ENCODE data around the gene CLCN1.
A peak's percentile ranks its signal among the peaks of the same experiment; 100 is the strongest.

The CLCN1 gene

GRCh38 chr7:143337216-143337615 lies 21.3 kb downstream of the CLCN1 start:
- DNase-seq = no peak

DNA sequence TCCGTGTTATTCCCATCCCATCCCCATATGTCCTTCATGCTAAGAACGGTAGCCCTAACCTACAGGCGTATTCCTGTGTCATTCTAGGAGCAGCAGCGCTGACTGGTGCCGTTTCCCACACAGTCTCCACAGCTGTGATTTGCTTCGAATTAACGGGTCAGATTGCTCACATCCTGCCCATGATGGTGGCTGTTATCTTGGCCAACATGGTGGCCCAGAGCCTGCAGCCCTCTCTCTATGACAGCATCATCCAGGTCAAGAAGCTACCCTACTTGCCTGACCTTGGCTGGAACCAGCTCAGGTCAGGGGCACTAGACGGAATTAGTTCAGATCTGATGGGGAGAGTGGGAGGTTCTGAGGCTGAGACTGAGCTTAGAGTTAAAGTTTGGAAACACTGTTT lies 25.9 kb downstream of the CLCN1 start:
- no peak for DNase-seq

DNA sequence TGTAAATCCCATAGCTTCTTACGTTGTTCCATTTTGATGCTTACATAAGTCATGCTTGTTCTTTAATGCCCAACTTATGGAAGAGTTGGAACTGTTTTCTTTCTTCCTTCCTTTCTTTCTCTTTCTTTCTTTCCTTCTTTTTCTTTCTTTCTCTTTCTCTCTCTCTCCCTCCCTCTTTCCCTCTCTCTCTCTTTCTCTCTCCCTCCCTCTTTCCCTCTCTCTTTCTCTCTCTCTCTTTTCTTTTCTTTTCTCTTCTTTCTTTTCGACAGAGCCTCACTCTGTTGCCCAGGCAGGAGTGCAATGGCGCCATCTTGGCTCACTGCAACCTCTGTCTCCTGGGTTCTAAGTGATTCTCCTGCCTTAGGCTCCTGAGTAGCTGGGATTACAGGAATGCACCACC lies 27.7 kb downstream of the CLCN1 start:
- no peak for DNase-seq

- DNase-seq = peak; percentile 19
Measured at GRCh38 chr7:143345428-143345900, 29.6 kb downstream of the CLCN1 start.

- DNase-seq = no peak
Measured at GRCh38 chr7:143346018-143346417, 30.1 kb downstream of the CLCN1 start.

DNA sequence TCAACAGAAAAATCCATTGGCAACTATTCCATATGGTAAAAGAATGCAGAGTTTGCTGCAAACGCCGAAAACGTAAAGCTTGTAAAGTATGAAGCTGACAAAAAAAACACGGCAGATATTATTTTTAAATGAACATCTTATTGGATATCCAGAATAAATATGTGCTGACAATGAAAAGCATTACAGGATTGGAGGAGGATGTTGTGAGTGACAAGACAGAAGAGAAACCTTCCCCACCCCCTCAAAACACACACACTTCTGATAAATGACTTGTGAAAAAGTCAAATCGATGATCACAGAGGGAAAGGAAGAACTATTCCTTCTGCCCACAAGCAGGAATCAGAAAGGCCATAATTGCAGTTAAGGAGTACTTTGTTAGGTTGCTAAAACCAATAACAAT lies 32.0 kb downstream of the CLCN1 start:
- DNase-seq = no peak

GRCh38 chr7:143351060-143351459 lies 35.1 kb downstream of the CLCN1 start:
- DNase-seq = no peak

DNA sequence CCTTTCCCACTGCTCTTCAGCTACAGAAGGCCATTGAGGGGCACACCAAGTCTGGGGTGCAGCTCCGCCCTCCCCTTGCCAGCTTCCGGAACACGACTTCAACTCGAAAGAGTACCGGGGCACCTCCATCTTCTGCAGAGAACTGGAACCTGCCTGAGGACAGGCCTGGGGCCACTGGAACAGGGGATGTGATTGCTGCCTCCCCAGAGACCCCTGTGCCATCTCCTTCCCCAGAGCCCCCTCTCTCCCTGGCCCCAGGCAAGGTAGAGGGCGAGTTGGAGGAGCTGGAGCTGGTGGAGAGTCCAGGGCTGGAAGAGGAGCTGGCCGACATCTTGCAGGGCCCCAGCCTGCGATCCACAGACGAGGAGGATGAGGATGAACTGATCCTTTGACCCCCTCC lies 35.7 kb downstream of the CLCN1 start:
- DNase-seq = no peak

- no peak for DNase-seq
Measured at GRCh38 chr7:143352531-143353002, 36.7 kb downstream of the CLCN1 start.

DNA sequence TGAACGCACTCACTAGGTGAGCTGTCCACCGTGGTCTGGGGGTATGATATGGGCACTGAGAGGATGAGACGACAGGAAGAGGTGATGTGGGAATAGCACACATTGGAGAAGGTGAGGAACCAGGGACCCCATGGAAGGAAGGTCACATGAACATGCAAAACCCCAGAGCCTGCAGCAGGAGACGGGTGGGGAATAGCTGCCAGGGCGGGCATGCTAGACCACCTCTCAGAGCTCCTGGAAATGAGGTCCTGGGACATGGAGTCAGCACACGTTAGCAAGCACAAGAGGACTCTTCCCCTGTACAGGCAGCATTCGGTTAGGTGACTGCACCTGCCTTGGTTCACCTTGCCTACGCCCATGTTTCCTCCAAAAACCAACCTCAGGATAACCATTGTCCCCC lies 38.5 kb downstream of the CLCN1 start:
- no peak for DNase-seq

DNA sequence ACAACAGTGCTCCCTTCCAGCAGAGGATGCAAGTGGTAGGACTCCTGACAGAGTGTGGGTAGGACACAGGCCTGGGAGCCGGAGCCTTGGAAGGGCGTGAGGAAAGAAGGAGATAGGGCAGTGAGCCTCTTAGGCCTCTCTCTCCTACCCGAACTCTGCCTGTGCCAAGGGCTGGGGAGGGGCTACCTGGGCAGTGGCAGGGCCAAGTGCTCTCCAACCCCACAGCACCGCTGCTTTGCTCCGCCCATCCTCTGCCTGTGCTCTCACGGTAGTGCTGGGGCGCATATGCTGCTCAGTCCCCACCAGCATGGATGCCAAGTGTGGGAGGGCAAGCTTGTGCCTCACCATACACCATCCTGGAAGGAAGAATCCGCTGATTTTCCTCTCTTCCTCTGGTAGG lies 39.1 kb downstream of the CLCN1 start:
- no peak for DNase-seq

- no peak for DNase-seq
Measured at GRCh38 chr7:143355450-143356385, 39.8 kb downstream of the CLCN1 start.

DNA sequence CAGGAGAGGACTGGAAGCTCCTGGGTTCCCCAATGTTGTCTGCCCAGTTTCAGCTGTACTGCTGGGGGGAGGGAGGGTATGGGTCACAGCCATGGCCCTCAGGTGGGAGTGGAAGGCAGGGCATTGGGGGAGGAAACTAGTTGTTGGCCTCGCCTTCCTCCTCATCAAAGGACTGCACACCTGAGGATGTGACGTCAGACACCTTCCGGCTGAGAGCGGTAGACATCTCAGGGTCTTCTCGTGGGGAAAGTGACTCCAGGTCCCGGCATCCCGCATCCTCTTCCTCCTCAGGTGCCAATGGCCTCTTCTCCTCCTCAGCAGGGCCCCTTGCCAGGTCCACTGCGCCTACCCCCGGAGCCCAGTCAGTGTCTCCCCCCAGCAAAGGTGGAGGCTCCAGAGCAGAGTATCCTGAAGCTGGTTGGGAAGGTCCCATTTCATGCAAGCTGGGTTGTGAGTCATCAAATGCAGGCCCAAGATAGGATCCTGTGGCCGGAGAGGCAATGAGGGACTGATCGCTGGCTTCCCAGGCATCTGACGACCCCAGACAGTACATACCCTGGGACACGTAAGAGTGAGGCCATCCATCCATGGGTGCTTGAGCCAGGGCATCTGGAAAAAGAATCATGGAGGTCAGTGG lies 40.6 kb downstream of the CLCN1 start:
- no peak for DNase-seq

DNA sequence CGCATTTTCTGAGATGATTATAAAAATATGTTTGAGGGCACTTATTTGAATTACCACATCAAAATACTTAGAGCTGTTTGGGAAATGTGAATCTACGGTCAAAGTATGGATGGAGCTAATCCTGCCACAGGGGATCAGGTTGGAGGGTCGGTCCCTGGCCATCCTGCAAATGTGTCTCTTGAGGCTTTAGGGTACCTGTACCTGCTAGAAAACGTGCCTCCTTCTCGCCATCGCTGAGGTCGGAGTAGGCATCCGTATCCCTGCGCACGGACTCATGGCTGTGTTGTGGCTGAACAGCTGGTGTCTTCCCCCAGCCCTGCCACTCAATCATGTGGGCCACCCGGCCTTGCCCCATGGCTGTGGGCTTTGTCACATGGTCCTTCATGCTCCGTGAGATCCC lies 42.7 kb downstream of the CLCN1 start:
- no peak for DNase-seq

GRCh38 chr7:143359771-143360353 lies 44.0 kb downstream of the CLCN1 start:
- DNase-seq = no peak

- no peak for DNase-seq
Measured at GRCh38 chr7:143360788-143361551, 45.1 kb downstream of the CLCN1 start.

GRCh38 chr7:143361552-143362130 lies 45.7 kb downstream of the CLCN1 start:
- no peak for DNase-seq

DNA sequence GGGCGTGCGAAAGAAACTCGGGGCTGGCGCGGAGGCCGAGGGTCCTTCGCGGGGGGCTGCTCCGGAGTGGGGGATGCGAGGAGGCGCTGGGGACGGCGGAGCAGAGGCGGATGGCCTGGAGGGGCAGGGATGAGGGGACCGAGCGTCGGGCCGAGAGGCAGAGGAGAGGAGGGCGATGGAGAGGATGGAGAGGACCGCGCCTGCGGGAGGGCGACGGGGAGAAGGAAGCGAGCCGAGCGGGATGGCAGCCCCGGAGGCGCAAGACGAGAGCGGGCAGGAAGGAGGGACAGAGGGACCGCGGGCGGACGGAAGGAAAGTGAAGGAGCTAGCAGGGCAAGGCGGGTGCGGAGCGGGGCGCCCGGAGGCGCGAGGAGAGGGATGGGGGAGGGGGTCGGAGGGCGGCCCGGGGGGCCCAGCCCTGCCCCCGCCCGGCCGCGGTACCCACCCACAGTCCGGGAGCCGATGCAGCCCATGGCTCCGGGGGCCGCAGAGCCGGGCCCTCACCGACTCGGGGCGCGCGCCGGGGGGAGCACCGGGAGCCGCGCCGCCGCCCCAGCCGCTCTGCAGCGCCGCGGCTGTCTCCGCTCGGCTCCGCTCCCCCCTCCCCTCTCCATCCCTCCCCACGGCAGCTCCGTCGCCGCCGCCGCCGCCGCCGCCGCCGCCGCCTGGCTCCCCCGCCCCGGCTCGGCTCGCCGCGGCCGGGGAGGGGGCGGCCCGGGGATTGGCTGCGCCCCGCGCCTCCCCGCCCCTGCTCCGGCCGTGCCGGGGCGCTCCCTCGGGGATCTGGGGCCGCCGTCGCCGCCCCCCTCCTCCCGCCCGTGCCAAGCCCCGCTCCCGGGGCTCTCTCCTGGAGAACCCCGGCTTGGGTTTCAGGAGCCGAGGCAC lies 46.5 kb downstream of the CLCN1 start, which contains the start of gene FAM131B:
Gene FAM131B (minus strand): TSS at position 583 of the 885 bp plus-strand sequence. CDS start 110 bp downstream, at position 473.
- peak; percentile 27 for DNase-seq

DNA sequence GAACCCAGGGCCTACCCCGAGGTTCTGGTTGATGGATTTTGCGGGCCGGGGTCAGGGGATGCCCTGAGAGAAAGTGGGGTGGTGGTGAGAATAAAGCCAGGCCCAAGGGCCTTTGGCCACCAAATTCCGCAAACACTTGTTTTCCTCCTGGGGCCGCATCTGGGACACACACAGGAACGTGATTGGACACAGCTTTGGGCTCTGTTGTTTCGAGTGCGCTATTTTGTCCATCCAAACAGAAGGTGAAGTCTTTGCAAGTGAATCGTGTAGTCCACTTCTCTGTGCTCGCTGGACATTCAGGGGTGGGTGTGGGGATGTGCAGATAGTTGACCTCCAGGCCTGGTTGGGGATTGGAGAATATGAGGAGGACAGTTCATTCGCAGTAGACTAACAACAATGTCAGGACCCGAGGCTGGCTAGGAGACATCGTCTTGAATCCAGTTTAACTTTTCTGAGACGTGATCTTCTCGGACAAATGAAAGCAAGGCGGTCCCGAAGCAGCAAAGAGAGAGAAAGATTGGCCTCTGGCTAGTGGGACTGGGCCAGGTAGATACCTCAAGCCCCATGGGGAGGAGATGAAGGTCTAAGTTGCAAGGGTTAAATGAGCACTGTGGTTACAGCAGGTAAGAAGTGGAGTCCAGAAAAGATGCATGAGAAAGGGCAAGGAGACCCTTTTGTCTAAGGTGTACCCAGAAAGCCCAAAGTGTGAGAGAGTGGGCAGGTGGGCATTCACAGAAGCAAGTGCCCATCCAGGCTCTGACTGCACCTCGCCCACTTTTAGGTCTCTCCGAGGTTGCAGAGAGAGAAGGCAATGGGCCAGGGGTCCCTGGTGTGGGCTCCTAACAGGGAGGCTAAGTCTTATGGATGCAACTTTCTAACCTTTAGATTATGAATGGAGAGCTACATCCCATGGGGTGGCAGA lies 47.4 kb downstream of the CLCN1 start:
- DNase-seq = no peak

GRCh38 chr7:143367972-143368371 lies 52.1 kb downstream of the CLCN1 start:
- no peak for DNase-seq
